Mammary epithelial cell (primary cell): ENCODE measurements around the gene EPO.

Experiments used
- EZH2 ChIP-seq: IDR thresholded peaks from 2 replicates; pipeline ENCODE4 v1.6.1; 2012; ENCODE audit warnings: low read length, inconsistent platforms, borderline replicate concordance
- TF ChIP-seq, protein P1 (sequence below), 2 donors: IDR thresholded peaks in 1 of 2; conservative IDR thresholded peaks in 1 of 2; 2 replicates each; pipeline ENCODE4 v1.5.1; 2011 to 2012; ENCODE audit warnings: inconsistent platforms in 2 of 2, low read length in 2 of 2, mild to moderate bottlenecking in 2 of 2, control low read depth in 1 of 2, low read depth in 1 of 2; ENCODE audit not compliant: insufficient read depth in 1 of 2; ENCODE audit errors: extremely low read depth in 1 of 2

DNA sequence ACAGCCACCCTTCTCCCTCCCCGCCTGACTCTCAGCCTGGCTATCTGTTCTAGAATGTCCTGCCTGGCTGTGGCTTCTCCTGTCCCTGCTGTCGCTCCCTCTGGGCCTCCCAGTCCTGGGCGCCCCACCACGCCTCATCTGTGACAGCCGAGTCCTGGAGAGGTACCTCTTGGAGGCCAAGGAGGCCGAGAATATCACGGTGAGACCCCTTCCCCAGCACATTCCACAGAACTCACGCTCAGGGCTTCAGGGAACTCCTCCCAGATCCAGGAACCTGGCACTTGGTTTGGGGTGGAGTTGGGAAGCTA, 1.2 kb downstream of the EPO start:
- TF ChIP-seq, protein P1, sequence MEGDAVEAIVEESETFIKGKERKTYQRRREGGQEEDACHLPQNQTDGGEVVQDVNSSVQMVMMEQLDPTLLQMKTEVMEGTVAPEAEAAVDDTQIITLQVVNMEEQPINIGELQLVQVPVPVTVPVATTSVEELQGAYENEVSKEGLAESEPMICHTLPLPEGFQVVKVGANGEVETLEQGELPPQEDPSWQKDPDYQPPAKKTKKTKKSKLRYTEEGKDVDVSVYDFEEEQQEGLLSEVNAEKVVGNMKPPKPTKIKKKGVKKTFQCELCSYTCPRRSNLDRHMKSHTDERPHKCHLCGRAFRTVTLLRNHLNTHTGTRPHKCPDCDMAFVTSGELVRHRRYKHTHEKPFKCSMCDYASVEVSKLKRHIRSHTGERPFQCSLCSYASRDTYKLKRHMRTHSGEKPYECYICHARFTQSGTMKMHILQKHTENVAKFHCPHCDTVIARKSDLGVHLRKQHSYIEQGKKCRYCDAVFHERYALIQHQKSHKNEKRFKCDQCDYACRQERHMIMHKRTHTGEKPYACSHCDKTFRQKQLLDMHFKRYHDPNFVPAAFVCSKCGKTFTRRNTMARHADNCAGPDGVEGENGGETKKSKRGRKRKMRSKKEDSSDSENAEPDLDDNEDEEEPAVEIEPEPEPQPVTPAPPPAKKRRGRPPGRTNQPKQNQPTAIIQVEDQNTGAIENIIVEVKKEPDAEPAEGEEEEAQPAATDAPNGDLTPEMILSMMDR (conservative IDR thresholded peaks at IDR 0.05 in 1 of 2, IDR thresholded peaks at IDR 0.05 in 1 of 2; ENCODE audit: extremely low read depth in 1 of 2, insufficient read depth in 1 of 2, low read depth in 1 of 2, low read length in 2 of 2) = no peak
- no peak for TF ChIP-seq EZH2
